ENCODE results near the gene AQR.

DNA sequence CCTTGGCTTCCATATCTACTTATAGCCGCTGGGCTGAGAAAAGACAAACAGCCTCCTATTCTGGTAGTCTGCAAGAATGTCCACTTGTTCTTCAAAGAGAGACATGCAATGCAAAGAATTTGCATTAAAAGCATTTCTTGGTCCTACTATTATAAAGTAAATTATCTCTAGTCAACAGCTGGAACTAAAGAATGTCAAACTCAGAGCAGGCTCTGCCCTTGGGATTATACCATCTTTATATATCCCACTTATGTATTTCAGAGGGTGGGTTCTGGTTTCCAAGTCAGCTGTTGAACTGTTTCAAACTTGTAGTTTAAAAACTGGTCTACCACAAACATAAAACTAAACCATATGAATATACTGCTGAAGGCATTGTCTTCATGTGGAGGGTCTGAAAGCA lies 167.2 kb downstream of the AQR start:
- TF ChIP-seq SRF (IDR thresholded peaks at IDR 0.05; ENCODE audit: low read depth), result no peak
- TF ChIP-seq, protein P1, sequence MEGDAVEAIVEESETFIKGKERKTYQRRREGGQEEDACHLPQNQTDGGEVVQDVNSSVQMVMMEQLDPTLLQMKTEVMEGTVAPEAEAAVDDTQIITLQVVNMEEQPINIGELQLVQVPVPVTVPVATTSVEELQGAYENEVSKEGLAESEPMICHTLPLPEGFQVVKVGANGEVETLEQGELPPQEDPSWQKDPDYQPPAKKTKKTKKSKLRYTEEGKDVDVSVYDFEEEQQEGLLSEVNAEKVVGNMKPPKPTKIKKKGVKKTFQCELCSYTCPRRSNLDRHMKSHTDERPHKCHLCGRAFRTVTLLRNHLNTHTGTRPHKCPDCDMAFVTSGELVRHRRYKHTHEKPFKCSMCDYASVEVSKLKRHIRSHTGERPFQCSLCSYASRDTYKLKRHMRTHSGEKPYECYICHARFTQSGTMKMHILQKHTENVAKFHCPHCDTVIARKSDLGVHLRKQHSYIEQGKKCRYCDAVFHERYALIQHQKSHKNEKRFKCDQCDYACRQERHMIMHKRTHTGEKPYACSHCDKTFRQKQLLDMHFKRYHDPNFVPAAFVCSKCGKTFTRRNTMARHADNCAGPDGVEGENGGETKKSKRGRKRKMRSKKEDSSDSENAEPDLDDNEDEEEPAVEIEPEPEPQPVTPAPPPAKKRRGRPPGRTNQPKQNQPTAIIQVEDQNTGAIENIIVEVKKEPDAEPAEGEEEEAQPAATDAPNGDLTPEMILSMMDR (IDR thresholded peaks at IDR 0.05 in 2 of 3, conservative IDR thresholded peaks at IDR 0.05 in 1 of 3; ENCODE audit: borderline replicate concordance in 1 of 3, insufficient read depth in 1 of 3, low read depth in 2 of 3, low read length in 2 of 3), result no peak
- TF ChIP-seq ELF1 (IDR thresholded peaks at IDR 0.05; ENCODE audit: borderline replicate concordance, low read depth), result no peak
- no peak for TF ChIP-seq POLR2AphosphoS5 (IDR thresholded peaks at IDR 0.05; ENCODE audit: low read depth, low read length)
